H1 (cell line): ENCODE data around the gene CTU1. TPM values are rescaled to one million over a fixed set of nuclear protein-coding genes. Genes with fewer than 3 reads are reported as not detected.

Experiments used
- BACH1 ChIP-seq: IDR thresholded peaks from 2 replicates; pipeline ENCODE4 v1.6.1; 2012; ENCODE audit warnings: low read length, improper control_type of control experiment
- CHD7 ChIP-seq: fragments of 300-600 bp; sonication (generic); IDR thresholded peaks from 2 replicates; pipeline ENCODE4 v1.7.1; 2012; ENCODE audit warnings: low read length, moderate library complexity, mild to moderate bottlenecking, inconsistent platforms; ENCODE audit not compliant: insufficient replicate concordance
- EGR1 ChIP-seq: IDR thresholded peaks from 2 replicates; pipeline ENCODE4 v1.6.1; 2011; ENCODE audit warnings: low read depth, low read length, borderline replicate concordance
- GABPA ChIP-seq: IDR thresholded peaks from 2 replicates; pipeline ENCODE4 v1.6.1; 2011; ENCODE audit warnings: mild to moderate bottlenecking, low read length, moderate library complexity, borderline replicate concordance; ENCODE audit not compliant: insufficient read depth
- HDAC2 ChIP-seq, 2 experiments: fragments of 300-600 bp in 1 of 2; sonication (generic) in 1 of 2; IDR thresholded peaks; 2 replicates each; pipeline ENCODE4 v1.6.1; 2011 to 2012; ENCODE audit warnings: low read depth in 2 of 2, low read length in 2 of 2, mild to moderate bottlenecking in 2 of 2, moderate library complexity in 2 of 2, borderline replicate concordance in 1 of 2, inconsistent platforms in 1 of 2
- JUN ChIP-seq: IDR thresholded peaks from 2 replicates; pipeline ENCODE4 v1.6.1; 2011; ENCODE audit warnings: low read depth, mild to moderate bottlenecking, improper control_type of control experiment, low read length
- SAP30 ChIP-seq: fragments of 300-600 bp; sonication (generic); IDR thresholded peaks from 2 replicates; pipeline ENCODE4 v1.7.1; 2012; ENCODE audit warnings: low read length, moderate library complexity, mild to moderate bottlenecking, inconsistent platforms; ENCODE audit not compliant: insufficient read depth, insufficient replicate concordance
- TAF7 ChIP-seq: optimal IDR thresholded peaks from 2 replicates; pipeline ENCODE3; 2011; ENCODE audit warnings: low read depth, mild to moderate bottlenecking, inconsistent platforms, low read length, moderate library complexity, borderline replicate concordance
- polyA plus RNA-seq, 7 experiments: library from polyadenylated mRNA; depleted of rRNA in 3 of 7; stranded (reverse) in 5 of 7; unstranded in 2 of 7; fragments of >200 nt in 5 of 7; fragments of 200-250 nt in 2 of 7; gene quantifications; 1 replicate in 5 of 7; 2 replicates in 1 of 7; 4 replicates in 1 of 7; pipeline versions ENCODE4 v1.2.1 to v1.2.3, GENCODE V29; 2011 to 2013; ENCODE audit warnings: missing spikeins in 2 of 7, mixed read lengths in 2 of 7
- total RNA-seq: library from RNA; stranded (reverse); fragmentation: NEBNext Ultra II Directional; extraction: Animal tissue kit (Norgen Biotek cat#: 25700); gene quantifications from 2 replicates; pipeline ENCODE4 v1.2.1, GENCODE V29; 2021
- TF ChIP-seq, protein P1 (sequence below): IDR thresholded peaks from 2 replicates; pipeline ENCODE4 v1.6.1; 2011; ENCODE audit warnings: low read depth, mild to moderate bottlenecking, low read length; ENCODE audit not compliant: insufficient read depth

Gene CTU1
- total and polyA plus RNA-seq, 2 of the 8 experiments (the other 6 are each of a cell fraction or from before 2014, with no cell fraction given) = 4.6 to 7.2 TPM

GRCh38 chr19:51084505-51084904 is 23.7 kb downstream of the CTU1 start (continued):
- no peak for TF ChIP-seq CHD7
- TF ChIP-seq, protein P1, sequence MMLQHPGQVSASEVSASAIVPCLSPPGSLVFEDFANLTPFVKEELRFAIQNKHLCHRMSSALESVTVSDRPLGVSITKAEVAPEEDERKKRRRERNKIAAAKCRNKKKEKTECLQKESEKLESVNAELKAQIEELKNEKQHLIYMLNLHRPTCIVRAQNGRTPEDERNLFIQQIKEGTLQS = no peak
- TF ChIP-seq SAP30 = no peak
- TF ChIP-seq GABPA = no peak
- no peak for TF ChIP-seq TAF7
- no peak for TF ChIP-seq HDAC2 (IDR thresholded peaks at IDR 0.05; ENCODE audit: borderline replicate concordance in 1 of 2, low read depth in 2 of 2, low read length in 2 of 2)
- no peak for TF ChIP-seq BACH1
- no peak for TF ChIP-seq EGR1
- no peak for TF ChIP-seq JUN
